Common myeloid progenitor, CD34-positive (primary cell): Measurements from ENCODE around the gene ZMYND8.
"Not testable (repeated sequence)": the region's sequence is repeated elsewhere in the genome, so short reads cannot be mapped to it uniquely, and the experiment has no call there.

Experiments
- CTCF ChIA-PET: fragments of 350-600 bp; sonication (Branson Sonifier 250); formaldehyde crosslinking; loops from one replicate; lab custom pipeline; 2021; ENCODE audit warnings: antibody characterized with exemption; lab: Charles Lee
- POLR2A ChIA-PET: fragments of 350-600 bp; sonication (Branson Sonifier 250); formaldehyde crosslinking; loops from one replicate; lab custom pipeline; 2021; ENCODE audit warnings: antibody characterized with exemption; lab: Charles Lee
- DNase-seq, 3 donors: peaks; one replicate each; pipeline versions ENCODE4 v3.0.0 to v3.0.0-alpha.2; 2013
- H3K27ac ChIP-seq, 2 experiments: 1 replicate in 1 of 2; 2 replicates in 1 of 2; pipeline ENCODE4 v1.7.0; 2013; ENCODE audit warnings: inconsistent platforms in 2 of 2, low read length in 2 of 2, mild to moderate bottlenecking in 2 of 2, low read depth in 1 of 2, moderate library complexity in 1 of 2; ENCODE audit not compliant: severe bottlenecking in 2 of 2, insufficient read depth in 1 of 2, poor library complexity in 1 of 2
- H3K27me3 ChIP-seq, 5 experiments: replicated peaks in 2 of 5; 1 replicate in 3 of 5; 2 replicates in 2 of 5; pipeline versions ENCODE4 v1.6.1 to v1.7.0; 2013; ENCODE audit warnings: low read length in 4 of 5, mild to moderate bottlenecking in 2 of 5, moderate library complexity in 2 of 5, inconsistent platforms in 1 of 5; ENCODE audit not compliant: insufficient read depth in 5 of 5, control insufficient read depth in 4 of 5
- H3K36me3 ChIP-seq, 4 experiments: 1 replicate in 2 of 4; 2 replicates in 2 of 4; pipeline versions ENCODE4 v1.6.1 to v1.7.0; 2013; ENCODE audit warnings: low read length in 3 of 4, control low read depth in 1 of 4, mild to moderate bottlenecking in 1 of 4; ENCODE audit not compliant: control insufficient read depth in 4 of 4, insufficient read depth in 4 of 4
- H3K4me1 ChIP-seq, 4 experiments: 1 replicate in 3 of 4; 2 replicates in 1 of 4; pipeline versions ENCODE4 v1.6.1 to v1.7.1; 2013; ENCODE audit warnings: low read length in 3 of 4, mild to moderate bottlenecking in 3 of 4, control low read depth in 1 of 4, inconsistent platforms in 1 of 4, moderate library complexity in 1 of 4; ENCODE audit not compliant: control insufficient read depth in 4 of 4, insufficient read depth in 4 of 4; ENCODE audit errors: control extremely low read depth in 1 of 4
- H3K4me3 ChIP-seq, 7 experiments: 1 replicate in 4 of 7; 2 replicates in 3 of 7; pipeline versions ENCODE4 v1.5.1 to v1.7.0; 2013; ENCODE audit warnings: mild to moderate bottlenecking in 7 of 7, low read length in 6 of 7, moderate library complexity in 6 of 7, inconsistent platforms in 2 of 7, low read depth in 2 of 7, control low read depth in 1 of 7; ENCODE audit not compliant: insufficient read depth in 4 of 7, control insufficient read depth in 1 of 7; ENCODE audit errors: extremely low read depth in 1 of 7
- H3K9me3 ChIP-seq, 5 experiments: 1 replicate in 4 of 5; 2 replicates in 1 of 5; pipeline versions ENCODE4 v1.6.1 to v1.7.1; 2013; ENCODE audit warnings: low read length in 4 of 5, mild to moderate bottlenecking in 2 of 5, inconsistent platforms in 1 of 5, low read depth in 1 of 5, moderate library complexity in 1 of 5; ENCODE audit not compliant: control insufficient read depth in 4 of 5, insufficient read depth in 2 of 5; ENCODE audit errors: control extremely low read depth in 1 of 5
- WGBS: methylation state at CpG from one replicate; pipeline ENCODE4 v1.1.5; 2013; ENCODE audit not compliant: insufficient coverage; 5-methylcytosine and 5-hydroxymethylcytosine counted together

ZMYND8 gene

GRCh38 chr20:47281376-47281775 is 75.1 kb downstream of the ZMYND8 start:
- no CpG with 5 or more reads among the region's 4 CpGs for WGBS
- no peak overlapping the region for H3K27ac ChIP-seq
- H3K4me1 ChIP-seq: peaks cover 0 to 10% (median 1%) of the 10 kb centered on the region in 4 experiments
- no peaks in the 10 kb centered on the region for H3K27me3 ChIP-seq
- no peaks in the 10 kb centered on the region for H3K9me3 ChIP-seq
- ChIA-PET CTCF (interaction anchor here (0.9 to 15.6 kb wide), 5 partner anchors 8 to 102 kb away, joined by 4 to 312 read pairs (median 6); no protein-coding TSS in a partner anchor), POLR2A (no interaction called here)
- H3K36me3 ChIP-seq: peaks cover 23 to 93% (median 55%) of the 10 kb centered on the region in 4 experiments
- no peak overlapping the region for H3K4me3 ChIP-seq
- DNase-seq: no peak

- Histone ChIP-seq H3K4me1 (peaks cover 0 to 10% (median 1%) of the 10 kb centered on the region in 4 experiments), H3K9me3 (no peaks in the 10 kb centered on the region), H3K27me3 (no peaks in the 10 kb centered on the region), H3K4me3 (no peak overlapping the region), H3K27ac (no peak overlapping the region), H3K36me3 (peaks cover 25 to 95% (median 61%) of the 10 kb centered on the region in 4 experiments)
- ChIA-PET POLR2A (no interaction called here), CTCF (interaction anchor here (1.2 to 15.6 kb wide), 3 partner anchors 7 to 103 kb away, joined by 4 to 312 read pairs (median 7); no protein-coding TSS in a partner anchor)
- 67% methylated on average over 3 of the region's 3 CpGs for WGBS
- no peak for DNase-seq
These were observed 75.8 kb downstream of the ZMYND8 start for GRCh38 chr20:47280668-47281067.

GRCh38 chr20:47280228-47280627 is 76.3 kb downstream of the ZMYND8 start:
- Histone ChIP-seq H3K9me3 (no peaks in the 10 kb centered on the region), H3K27me3 (no peaks in the 10 kb centered on the region), H3K4me3 (no peak overlapping the region), H3K27ac (no peak overlapping the region), H3K36me3 (peaks cover 25 to 94% (median 64%) of the 10 kb centered on the region in 4 experiments), H3K4me1 (peaks cover 0 to 11% (median 1%) of the 10 kb centered on the region in 4 experiments)
- CTCF ChIA-PET: interaction anchor here (15.6 kb wide), 1 partner anchor 103 kb away, joined by 312 read pairs; no protein-coding TSS in a partner anchor
- POLR2A ChIA-PET: no interaction called here
- DNase-seq: no peak
- WGBS: 100% methylated on average over 5 of the region's 7 CpGs

- H3K27ac ChIP-seq: peak overlapping the region in 1 of 2 experiments; percentile 2
- H3K9me3 ChIP-seq: no peaks in the 10 kb centered on the region
- peaks cover 23 to 92% (median 57%) of the 10 kb centered on the region in 4 experiments for H3K36me3 ChIP-seq
- no peak overlapping the region for H3K4me3 ChIP-seq
- no peaks in the 10 kb centered on the region for H3K27me3 ChIP-seq
- WGBS: 100% methylated on average over 5 of the region's 8 CpGs
- H3K4me1 ChIP-seq: peaks cover 0 to 23% (median 6%) of the 10 kb centered on the region in 4 experiments
- DNase-seq: no peak
- ChIA-PET POLR2A (no interaction called here), CTCF (interaction anchor here (0.9 to 15.6 kb wide), 3 partner anchors 9 to 104 kb away, joined by 3 to 312 read pairs (median 5); no protein-coding TSS in a partner anchor)
These were observed 77.6 kb downstream of the ZMYND8 start for GRCh38 chr20:47278907-47279348.

- H3K4me3 ChIP-seq, H3K27ac ChIP-seq, DNase-seq, H3K9me3 ChIP-seq, H3K27me3 ChIP-seq, POLR2A ChIA-PET: not testable (repeated sequence)
- CTCF ChIA-PET: interaction anchor here (0.9 to 15.6 kb wide), 2 partner anchors 71 to 106 kb away, joined by 4 to 312 read pairs; no protein-coding TSS in a partner anchor
- Histone ChIP-seq H3K36me3 (peaks cover 22 to 85% (median 56%) of the 10 kb centered on the region in 4 experiments), H3K4me1 (peaks cover 0 to 29% (median 6%) of the 10 kb centered on the region in 4 experiments)
- WGBS: 100% methylated on average over 1 of the region's 5 CpGs
These were observed 79.0 kb downstream of the ZMYND8 start for GRCh38 chr20:47277535-47277872.

GRCh38 chr20:47276851-47277534 is 79.5 kb downstream of the ZMYND8 start:
- Histone ChIP-seq H3K4me3 (no peak overlapping the region), H3K27ac (no peak overlapping the region), H3K9me3 (no peaks in the 10 kb centered on the region), H3K4me1 (peaks cover 0 to 26% (median 6%) of the 10 kb centered on the region in 4 experiments), H3K36me3 (peaks cover 22 to 84% (median 53%) of the 10 kb centered on the region in 4 experiments), H3K27me3 (no peaks in the 10 kb centered on the region)
- WGBS: 96% methylated on average over 5 of the region's 8 CpGs
- ChIA-PET POLR2A (no interaction called here), CTCF (interaction anchor here (0.9 to 15.6 kb wide), 2 partner anchors 71 to 106 kb away, joined by 4 to 312 read pairs; no protein-coding TSS in a partner anchor)
- no peak for DNase-seq

- no peak overlapping the region for H3K27ac ChIP-seq
- WGBS: 98% methylated on average over 17 of the region's 20 CpGs
- CTCF ChIA-PET: interaction anchor here (1.7 to 15.6 kb wide), 2 partner anchors 11 to 107 kb away, joined by 13 to 312 read pairs; no protein-coding TSS in a partner anchor
These were observed 80.2 kb downstream of the ZMYND8 start for GRCh38 chr20:47276251-47276650.

More at GRCh38 chr20:47276251-47276650, 80.2 kb downstream of the ZMYND8 start:
- Histone ChIP-seq H3K4me1 (peaks cover 0 to 19% (median 4%) of the 10 kb centered on the region in 4 experiments), H3K36me3 (peaks cover 22 to 80% (median 52%) of the 10 kb centered on the region in 4 experiments), H3K27me3 (no peaks in the 10 kb centered on the region), H3K4me3 (no peak overlapping the region), H3K9me3 (no peaks in the 10 kb centered on the region)
- DNase-seq: no peak
- POLR2A ChIA-PET: no interaction called here
